Erythroblast (primary cell): Measurements from ENCODE around the gene NRG2.

ENCODE experiments used
- DNase-seq, 2 experiments: peaks; one replicate each; lab custom pipeline; 2025; lab: John Stamatoyannopoulos, UW
- GATA1 ChIP-seq: IDR thresholded peaks from 2 replicates; pipeline ENCODE4 v1.6.1; 2011; ENCODE audit warnings: low read depth, mild to moderate bottlenecking, control low read depth, low read length, moderate library complexity
- POLR2A ChIP-seq: IDR thresholded peaks from 2 replicates; pipeline ENCODE4 v1.6.1; 2011; ENCODE audit warnings: mild to moderate bottlenecking, low read length

The NRG2 gene

GRCh38 chr5:139980765-139981164 is 62.3 kb downstream of the NRG2 start:
- DNase-seq: no peak
- TF ChIP-seq GATA1 (no peak), POLR2A (no peak)

- TF ChIP-seq GATA1: no peak
- no peak for TF ChIP-seq POLR2A
- DNase-seq: no peak
These were observed 63.2 kb downstream of the NRG2 start for GRCh38 chr5:139979943-139980342.

- TF ChIP-seq GATA1 (no peak), POLR2A (no peak)
- no peak for DNase-seq
These were observed 63.6 kb downstream of the NRG2 start for GRCh38 chr5:139979518-139979917.

- TF ChIP-seq GATA1: no peak
- TF ChIP-seq POLR2A: no peak
- no peak for DNase-seq
These were observed 66.4 kb downstream of the NRG2 start for GRCh38 chr5:139976703-139977102.

GRCh38 chr5:139975942-139976341 is 67.2 kb downstream of the NRG2 start:
- TF ChIP-seq POLR2A (no peak), GATA1 (no peak)
- DNase-seq: no peak

- no peak for DNase-seq
- TF ChIP-seq GATA1: no peak
- TF ChIP-seq POLR2A: no peak
These were observed 67.8 kb downstream of the NRG2 start for GRCh38 chr5:139975306-139975705.

- TF ChIP-seq POLR2A: no peak
- no peak for TF ChIP-seq GATA1
- DNase-seq: no peak
These were observed 68.4 kb downstream of the NRG2 start for GRCh38 chr5:139974661-139975060.

GRCh38 chr5:139971202-139971725 is 71.8 kb downstream of the NRG2 start:
- TF ChIP-seq GATA1 (no peak), POLR2A (no peak)
- no peak for DNase-seq

- no peak for DNase-seq
- no peak for TF ChIP-seq GATA1
- TF ChIP-seq POLR2A: no peak
These were observed 73.8 kb downstream of the NRG2 start for GRCh38 chr5:139969318-139969717.

- no peak for TF ChIP-seq POLR2A
- peak; percentile 72 to 84 for DNase-seq
These were observed 74.4 kb downstream of the NRG2 start for GRCh38 chr5:139968547-139969261.

- no peak for DNase-seq
- no peak for TF ChIP-seq POLR2A
- no peak for TF ChIP-seq GATA1
These were observed 75.7 kb downstream of the NRG2 start for GRCh38 chr5:139967353-139967752.

- DNase-seq: no peak
- TF ChIP-seq POLR2A (no peak), GATA1 (no peak)
These were observed 76.2 kb downstream of the NRG2 start for GRCh38 chr5:139966856-139967255.

GRCh38 chr5:139964994-139965565 is 78.0 kb downstream of the NRG2 start:
- TF ChIP-seq POLR2A (no peak), GATA1 (no peak)
- no peak for DNase-seq

- no peak for TF ChIP-seq GATA1
- TF ChIP-seq POLR2A: no peak
- DNase-seq: no peak
These were observed 78.7 kb downstream of the NRG2 start for GRCh38 chr5:139964266-139964993.

- TF ChIP-seq POLR2A (no peak), GATA1 (no peak)
- DNase-seq: no peak
These were observed 80.7 kb downstream of the NRG2 start for GRCh38 chr5:139962445-139962844.
